ENCODE results near the gene CCDC34.

The CCDC34 gene

DNA sequence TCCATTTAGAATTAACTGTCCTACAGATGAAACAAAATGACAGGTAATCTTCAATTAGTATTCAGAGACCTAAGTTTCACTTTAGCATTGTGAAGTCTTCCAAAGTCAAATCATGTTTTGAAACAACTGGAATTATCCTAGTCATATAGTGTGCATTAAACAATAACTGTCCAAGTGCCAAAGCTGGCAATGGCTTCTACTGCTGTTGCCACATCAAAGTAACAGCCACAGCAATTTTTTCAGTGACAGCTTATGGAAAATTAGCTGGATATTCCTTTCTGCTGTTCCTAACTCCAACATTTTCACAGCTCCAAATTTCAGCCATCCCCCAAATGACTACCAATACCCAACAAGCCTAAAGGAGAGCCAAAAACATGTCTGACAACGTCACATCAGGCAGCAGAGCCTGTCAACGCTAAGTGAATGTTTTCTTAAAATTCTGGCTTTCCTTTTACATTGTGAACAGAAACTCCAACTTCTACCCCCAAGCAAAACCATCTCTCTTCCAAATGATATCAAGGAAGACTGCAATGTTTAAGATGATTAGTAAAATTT is 45.3 kb upstream of the CCDC34 start:
- TF ChIP-seq, protein P1, sequence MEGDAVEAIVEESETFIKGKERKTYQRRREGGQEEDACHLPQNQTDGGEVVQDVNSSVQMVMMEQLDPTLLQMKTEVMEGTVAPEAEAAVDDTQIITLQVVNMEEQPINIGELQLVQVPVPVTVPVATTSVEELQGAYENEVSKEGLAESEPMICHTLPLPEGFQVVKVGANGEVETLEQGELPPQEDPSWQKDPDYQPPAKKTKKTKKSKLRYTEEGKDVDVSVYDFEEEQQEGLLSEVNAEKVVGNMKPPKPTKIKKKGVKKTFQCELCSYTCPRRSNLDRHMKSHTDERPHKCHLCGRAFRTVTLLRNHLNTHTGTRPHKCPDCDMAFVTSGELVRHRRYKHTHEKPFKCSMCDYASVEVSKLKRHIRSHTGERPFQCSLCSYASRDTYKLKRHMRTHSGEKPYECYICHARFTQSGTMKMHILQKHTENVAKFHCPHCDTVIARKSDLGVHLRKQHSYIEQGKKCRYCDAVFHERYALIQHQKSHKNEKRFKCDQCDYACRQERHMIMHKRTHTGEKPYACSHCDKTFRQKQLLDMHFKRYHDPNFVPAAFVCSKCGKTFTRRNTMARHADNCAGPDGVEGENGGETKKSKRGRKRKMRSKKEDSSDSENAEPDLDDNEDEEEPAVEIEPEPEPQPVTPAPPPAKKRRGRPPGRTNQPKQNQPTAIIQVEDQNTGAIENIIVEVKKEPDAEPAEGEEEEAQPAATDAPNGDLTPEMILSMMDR (IDR thresholded peaks at IDR 0.05; ENCODE audit: control insufficient read depth, extremely low read depth, insufficient read depth), result no peak
- no peak overlapping the region for H3K4me3 ChIP-seq (ENCODE audit: low read depth, low read length)
- DNase-seq (ENCODE audit: low read depth), result no peak

DNA sequence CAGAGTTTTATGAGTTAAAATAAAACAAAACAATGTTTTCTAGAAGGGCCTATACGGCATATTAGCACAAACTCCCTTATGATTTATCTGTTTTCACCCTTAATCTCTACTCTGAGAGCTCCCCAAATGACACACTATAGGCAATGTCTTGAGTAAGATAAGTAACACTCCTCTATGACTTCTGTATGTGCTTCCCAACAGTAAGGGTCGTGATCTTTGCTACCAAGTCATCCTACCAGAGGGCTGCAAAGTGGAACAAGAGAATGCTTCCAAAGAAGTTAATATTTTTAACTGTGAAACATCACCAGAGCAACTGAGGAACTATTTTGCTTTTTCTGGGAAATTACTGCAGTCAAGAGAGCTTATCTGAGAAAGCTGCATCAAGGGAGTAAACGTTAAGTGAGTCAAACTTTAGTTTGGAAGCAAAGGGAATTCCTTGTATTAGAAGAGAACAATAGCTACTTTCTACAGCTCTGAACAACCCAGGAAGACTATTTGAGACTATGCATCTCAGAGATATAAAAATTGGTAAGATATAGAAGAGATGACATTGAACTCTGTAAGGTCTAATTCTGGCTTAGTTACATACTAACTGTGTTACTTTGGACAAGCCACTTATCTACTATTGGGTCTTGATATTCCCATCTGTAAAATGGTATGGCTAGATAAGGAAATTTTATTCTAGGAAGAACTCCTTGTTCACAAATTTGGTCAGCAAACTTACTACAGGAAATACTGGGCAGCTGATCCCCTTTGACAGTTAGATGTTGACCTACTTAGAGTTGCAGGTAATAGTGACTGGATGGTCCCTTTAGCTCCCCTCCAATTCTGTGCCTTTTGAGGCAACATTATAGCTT is 43.7 kb upstream of the CCDC34 start:
- no peak overlapping the region for H3K4me3 ChIP-seq (ENCODE audit: low read depth, low read length)
- TF ChIP-seq, protein P1 (IDR thresholded peaks at IDR 0.05; ENCODE audit: control insufficient read depth, extremely low read depth, insufficient read depth), result no peak
- DNase-seq (ENCODE audit: low read depth), result no peak

DNA sequence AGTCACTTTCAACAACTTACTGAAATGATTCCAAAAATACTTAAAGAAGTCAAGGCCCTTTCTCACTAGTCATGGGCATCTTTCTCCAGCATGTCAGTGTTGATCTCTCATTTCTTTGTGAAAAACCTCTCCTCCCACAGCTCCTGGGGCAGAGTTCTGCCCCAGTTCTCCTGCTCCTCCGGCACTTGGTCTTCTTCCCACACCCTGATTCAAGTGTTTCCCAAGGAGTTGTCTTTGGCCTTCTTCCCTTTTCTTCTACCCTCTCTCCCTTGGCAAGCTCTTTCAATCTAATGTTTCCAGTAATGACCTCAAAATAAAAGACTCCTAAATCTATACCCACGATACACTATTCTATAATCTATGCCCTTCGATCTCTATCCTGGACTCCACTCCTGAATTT is 42.1 kb upstream of the CCDC34 start:
- no peak for DNase-seq (ENCODE audit: low read depth)
- TF ChIP-seq, protein P1 (IDR thresholded peaks at IDR 0.05; ENCODE audit: control insufficient read depth, extremely low read depth, insufficient read depth), result no peak
- no peak overlapping the region for H3K4me3 ChIP-seq (ENCODE audit: low read depth, low read length)

DNA sequence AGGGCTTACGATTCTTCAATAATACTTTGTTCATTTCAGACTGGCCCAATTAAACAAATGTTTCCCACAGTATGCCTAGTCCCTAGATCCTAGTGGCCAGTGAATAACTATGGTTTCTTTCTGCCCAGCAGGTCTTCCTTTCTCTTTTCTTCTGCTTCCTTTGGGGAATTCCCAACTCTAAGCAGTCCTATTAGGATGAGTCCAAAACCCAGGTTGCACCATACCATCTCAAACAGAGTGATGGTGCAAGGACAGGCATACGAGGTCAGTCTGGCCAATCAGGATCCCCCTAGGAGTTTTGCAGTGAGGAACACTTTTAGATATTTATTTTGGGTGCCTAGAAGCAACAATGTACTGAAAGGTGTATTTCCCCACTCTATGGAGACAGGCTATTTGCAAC is 41.4 kb upstream of the CCDC34 start:
- DNase-seq (ENCODE audit: low read depth), result no peak
- TF ChIP-seq, protein P1 (IDR thresholded peaks at IDR 0.05; ENCODE audit: control insufficient read depth, extremely low read depth, insufficient read depth), result no peak
- no peak overlapping the region for H3K4me3 ChIP-seq (ENCODE audit: low read depth, low read length)

DNA sequence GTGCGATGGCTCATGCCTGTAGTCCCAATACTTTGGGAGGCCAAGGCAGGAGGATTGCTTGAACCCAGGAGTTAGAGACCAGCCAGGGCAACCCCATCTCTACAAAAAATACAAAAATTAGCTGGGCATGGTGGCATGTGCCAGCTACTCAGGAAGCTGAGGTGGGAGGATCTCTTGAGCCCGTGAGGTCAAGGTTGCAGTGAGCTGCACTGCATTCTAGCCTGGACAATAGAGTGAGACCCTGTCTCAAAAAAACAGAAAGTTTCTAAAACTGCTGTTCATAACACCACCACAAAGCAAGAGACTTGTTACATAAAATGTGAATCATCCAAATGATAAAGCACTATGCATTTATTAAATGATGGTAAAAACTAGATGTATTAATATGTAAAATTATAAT is 40.2 kb upstream of the CCDC34 start:
- no peak overlapping the region for H3K4me3 ChIP-seq (ENCODE audit: low read depth, low read length)
- TF ChIP-seq, protein P1 (IDR thresholded peaks at IDR 0.05; ENCODE audit: control insufficient read depth, extremely low read depth, insufficient read depth), result no peak
- no peak for DNase-seq (ENCODE audit: low read depth)

DNA sequence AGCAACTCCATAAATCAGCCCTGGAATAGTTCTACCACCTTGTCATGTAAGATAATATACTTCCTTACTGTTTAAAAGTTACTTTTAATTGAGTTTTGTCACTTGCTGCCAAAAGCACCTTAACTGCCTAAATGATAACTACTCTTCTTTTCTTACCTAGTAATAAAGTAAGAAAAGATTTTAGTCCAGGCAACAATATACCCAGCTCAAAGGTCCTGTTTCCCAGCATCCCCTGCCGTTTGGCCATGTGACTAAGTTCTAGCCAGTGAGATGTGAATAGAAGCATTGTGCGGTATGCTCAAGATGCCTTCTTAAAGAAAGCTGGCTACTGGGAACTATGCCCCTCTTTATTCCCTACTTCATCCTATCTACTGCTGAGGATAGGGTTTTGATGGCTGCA is 39.4 kb upstream of the CCDC34 start:
- no peak overlapping the region for H3K4me3 ChIP-seq (ENCODE audit: low read depth, low read length)
- TF ChIP-seq, protein P1 (IDR thresholded peaks at IDR 0.05; ENCODE audit: control insufficient read depth, extremely low read depth, insufficient read depth), result no peak
- no peak for DNase-seq (ENCODE audit: low read depth)
